PC-9 (cell line): ENCODE measurements around the gene PELI3. TPM values are rescaled to one million over a fixed set of nuclear protein-coding genes. Genes with fewer than 3 reads are reported as not detected.

Experiments used
- BruUV-seq: library from RNA; stranded (reverse); fragments of 400-500 nt; replicated peaks from 2 replicates; lab custom pipeline; 2021; lab: Mats Ljungman, UMichigan
- CTCF ChIA-PET: fragments of 300-600 bp; sonication (Branson Sonifier 250); formaldehyde crosslinking; loops from one replicate; lab custom pipeline; 2022; ENCODE audit warnings: antibody characterized with exemption; lab: Charles Lee
- POLR2A ChIA-PET: fragments of 300-600 bp; sonication (Branson Sonifier 250); formaldehyde crosslinking; loops from one replicate; lab custom pipeline; 2022; ENCODE audit warnings: antibody characterized with exemption; ENCODE audit not compliant: unreplicated experiment; lab: Charles Lee
- DNase-seq, 2 experiments: peaks; one replicate each; pipeline versions ENCODE4 v3.0.0 to v3.0.0-alpha.2; 2015 to 2022; ENCODE audit warnings: mixed read lengths in 1 of 2
- H2AFZ ChIP-seq: fragments of 200-600 bp; sonication (generic); 2 replicates; pipeline ENCODE4 v1.8.1; 2017; ENCODE audit warnings: antibody characterized with exemption
- H3F3A ChIP-seq: fragments of 200-600 bp; sonication (generic); 2 replicates; pipeline ENCODE4 v1.8.1; 2017; ENCODE audit warnings: antibody characterized with exemption, mild to moderate bottlenecking, low read depth; ENCODE audit not compliant: insufficient read depth
- H3K27ac ChIP-seq: fragments of 200-600 bp; sonication (generic); 2 replicates; pipeline ENCODE4 v1.6.1; 2016; ENCODE audit warnings: mixed run types
- H3K27me3 ChIP-seq: fragments of 200-600 bp; sonication (generic); 2 replicates; pipeline ENCODE4 v1.6.1; 2016; ENCODE audit warnings: low read depth, mixed run types; ENCODE audit not compliant: insufficient read depth
- H3K36me3 ChIP-seq: fragments of 200-600 bp; sonication (generic); 2 replicates; pipeline ENCODE4 v1.6.1; 2016; ENCODE audit warnings: low read depth, mixed run types
- H3K4me1 ChIP-seq: fragments of 200-600 bp; sonication (generic); replicated peaks from 2 replicates; pipeline ENCODE4 v1.6.1; 2016; ENCODE audit warnings: mixed run types; ENCODE audit not compliant: insufficient read depth
- H3K4me2 ChIP-seq: fragments of 200-600 bp; sonication (generic); 2 replicates; pipeline ENCODE4 v1.6.1; 2017; ENCODE audit warnings: mixed run types
- H3K4me3 ChIP-seq: fragments of 200-600 bp; sonication (generic); 2 replicates; pipeline ENCODE4 v1.6.1; 2016; ENCODE audit warnings: mixed run types
- H3K79me2 ChIP-seq: fragments of 200-600 bp; sonication (generic); 2 replicates; pipeline ENCODE4 v1.6.1; 2017; ENCODE audit warnings: low read depth, mixed run types
- H3K9me2 ChIP-seq: fragments of 200-600 bp; sonication (generic); 2 replicates; pipeline ENCODE4 v1.8.1; 2017; ENCODE audit warnings: mild to moderate bottlenecking; ENCODE audit not compliant: insufficient read depth
- H3K9me3 ChIP-seq: fragments of 200-600 bp; sonication (generic); 2 replicates; pipeline ENCODE4 v1.8.1; 2016; ENCODE audit warnings: low read depth; ENCODE audit not compliant: insufficient read depth
- H4K20me1 ChIP-seq: fragments of 200-600 bp; sonication (generic); 2 replicates; pipeline ENCODE4 v1.8.1; 2017; ENCODE audit not compliant: insufficient read depth
- EZH2 ChIP-seq: fragments of 200-600 bp; sonication (generic); IDR thresholded peaks from 2 replicates; pipeline ENCODE4 v1.8.0; 2017; ENCODE audit warnings: antibody characterized with exemption, low read depth
- intact Hi-C: fragments of 100-400 bp; cut with micrococcal nuclease; formaldehyde crosslinking; loops from one replicate; pipeline ENCODE4 v1.10.0; 2022; ENCODE audit not compliant: unreplicated experiment
- total RNA-seq: library from RNA; stranded (reverse); gene quantifications from 2 replicates; pipeline ENCODE4 v1.2.3, GENCODE V29; 2021
- TF ChIP-seq, protein P1 (sequence below): fragments of 200-600 bp; sonication (generic); conservative IDR thresholded peaks from 2 replicates; pipeline ENCODE4 v1.6.1; 2017; ENCODE audit warnings: mixed run types, antibody characterized with exemption, mild to moderate bottlenecking, moderate library complexity

The PELI3 gene
- total RNA-seq, 1 experiment from 2014 or later = 14.0 TPM

- H3K4me2 ChIP-seq = no peak overlapping the region
- H3K27ac ChIP-seq = no peak overlapping the region
- TF ChIP-seq, protein P1, sequence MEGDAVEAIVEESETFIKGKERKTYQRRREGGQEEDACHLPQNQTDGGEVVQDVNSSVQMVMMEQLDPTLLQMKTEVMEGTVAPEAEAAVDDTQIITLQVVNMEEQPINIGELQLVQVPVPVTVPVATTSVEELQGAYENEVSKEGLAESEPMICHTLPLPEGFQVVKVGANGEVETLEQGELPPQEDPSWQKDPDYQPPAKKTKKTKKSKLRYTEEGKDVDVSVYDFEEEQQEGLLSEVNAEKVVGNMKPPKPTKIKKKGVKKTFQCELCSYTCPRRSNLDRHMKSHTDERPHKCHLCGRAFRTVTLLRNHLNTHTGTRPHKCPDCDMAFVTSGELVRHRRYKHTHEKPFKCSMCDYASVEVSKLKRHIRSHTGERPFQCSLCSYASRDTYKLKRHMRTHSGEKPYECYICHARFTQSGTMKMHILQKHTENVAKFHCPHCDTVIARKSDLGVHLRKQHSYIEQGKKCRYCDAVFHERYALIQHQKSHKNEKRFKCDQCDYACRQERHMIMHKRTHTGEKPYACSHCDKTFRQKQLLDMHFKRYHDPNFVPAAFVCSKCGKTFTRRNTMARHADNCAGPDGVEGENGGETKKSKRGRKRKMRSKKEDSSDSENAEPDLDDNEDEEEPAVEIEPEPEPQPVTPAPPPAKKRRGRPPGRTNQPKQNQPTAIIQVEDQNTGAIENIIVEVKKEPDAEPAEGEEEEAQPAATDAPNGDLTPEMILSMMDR = no peak
- TF ChIP-seq EZH2 = no peak
- intact Hi-C loops = no loop called here
- H3K4me3 ChIP-seq = no peak overlapping the region
- H3F3A ChIP-seq = peaks cover 21% of the 10 kb centered on the region
- H4K20me1 ChIP-seq = no peaks in the 10 kb centered on the region
- peaks cover 20% of the 10 kb centered on the region for H3K4me1 ChIP-seq
- H3K79me2 ChIP-seq = no peaks in the 10 kb centered on the region
- H3K27me3 ChIP-seq = no peaks in the 10 kb centered on the region
- POLR2A ChIA-PET = interaction anchor here (0.6 kb wide), 1 partner anchor 18 kb away, joined by 4 read pairs; no protein-coding TSS in a partner anchor
- BruUV-seq = no TSS peak
- H3K36me3 ChIP-seq = no peaks in the 10 kb centered on the region
- no peaks in the 10 kb centered on the region for H3K9me3 ChIP-seq
- no peaks in the 10 kb centered on the region for H3K9me2 ChIP-seq
- CTCF ChIA-PET = no interaction called here
- H2AFZ ChIP-seq = no peak overlapping the region
- no peak for DNase-seq
Measured at GRCh38 chr11:66450560-66450959, 16.1 kb upstream of the PELI3 start.

GRCh38 chr11:66451663-66452062 lies 15.0 kb upstream of the PELI3 start:
- no peak overlapping the region for H2AFZ ChIP-seq
- no peaks in the 10 kb centered on the region for H3K79me2 ChIP-seq
- TF ChIP-seq, protein P1 = no peak
- TF ChIP-seq EZH2 = no peak
- intact Hi-C loops = no loop called here
- no peak overlapping the region for H3K4me3 ChIP-seq
- CTCF ChIA-PET = no interaction called here
- H3K4me2 ChIP-seq = no peak overlapping the region
- no peak overlapping the region for H3K27ac ChIP-seq
- no peaks in the 10 kb centered on the region for H3K9me3 ChIP-seq
- no peaks in the 10 kb centered on the region for H3K27me3 ChIP-seq
- no peaks in the 10 kb centered on the region for H3K9me2 ChIP-seq
- peaks cover 23% of the 10 kb centered on the region for H3K4me1 ChIP-seq
- POLR2A ChIA-PET = no interaction called here
- DNase-seq = no peak
- no peaks in the 10 kb centered on the region for H3K36me3 ChIP-seq
- no TSS peak for BruUV-seq
- no peaks in the 10 kb centered on the region for H4K20me1 ChIP-seq
- H3F3A ChIP-seq = peaks cover 24% of the 10 kb centered on the region

- H3F3A ChIP-seq = peaks cover 24% of the 10 kb centered on the region
- H3K9me2 ChIP-seq = no peaks in the 10 kb centered on the region
- intact Hi-C loops = loop anchor here (1.0 kb wide), 1 partner anchor 26 kb away; the partner anchor contains the start of gene DPP3
- peak overlapping the region; percentile 45 for H3K4me2 ChIP-seq
- POLR2A ChIA-PET = interaction anchor here (0.7 kb wide), 1 partner anchor 26 kb away, joined by 5 read pairs; the partner anchor contains the start of gene DPP3
- no peaks in the 10 kb centered on the region for H3K79me2 ChIP-seq
- peak; percentile 58 to 98 for DNase-seq
- H3K36me3 ChIP-seq = no peaks in the 10 kb centered on the region
- H3K27me3 ChIP-seq = no peaks in the 10 kb centered on the region
- H2AFZ ChIP-seq = no peak overlapping the region
- TF ChIP-seq, protein P1 = no peak
- no peak for TF ChIP-seq EZH2
- CTCF ChIA-PET = interaction anchor here (1.0 to 1.5 kb wide), 2 partner anchors 12 to 16 kb away, joined by 3 to 10 read pairs; partner anchors contain the start of genes MRPL11 and PELI3
- peak overlapping the region; percentile 65 for H3K27ac ChIP-seq
- H3K4me1 ChIP-seq = peaks cover 23% of the 10 kb centered on the region
- no TSS peak for BruUV-seq
- no peaks in the 10 kb centered on the region for H3K9me3 ChIP-seq
- H4K20me1 ChIP-seq = no peaks in the 10 kb centered on the region
- H3K4me3 ChIP-seq = no peak overlapping the region
Measured at GRCh38 chr11:66454247-66454646, 12.5 kb upstream of the PELI3 start.
